NCI-H446 (cell line): ENCODE data around the gene ZNF511.
A peak's percentile ranks its signal among the peaks of the same experiment; 100 is the strongest.

Experiments used
- DNase-seq, 2 experiments: peaks; one replicate each; lab custom pipeline; 2025; lab: John Stamatoyannopoulos, UW

The ZNF511 gene

GRCh38 chr10:133335246-133336117 is 26.8 kb downstream of the ZNF511 start:
- peak in 1 of 2 experiments; percentile 17 for DNase-seq

GRCh38 chr10:133336118-133336576 is 27.4 kb downstream of the ZNF511 start:
- no peak for DNase-seq

GRCh38 chr10:133336577-133337369 is 28.1 kb downstream of the ZNF511 start, which contains the start of gene CALY:
Gene CALY, minus strand, starts transcription at chr10:133336896. Its CDS starts 7,907 bp downstream, at chr10:133328989.
- DNase-seq = peak in 1 of 2 experiments; percentile 8

- no peak for DNase-seq
These were observed 28.6 kb downstream of the ZNF511 start for GRCh38 chr10:133337370-133337725.

- no peak for DNase-seq
These were observed 29.7 kb downstream of the ZNF511 start for GRCh38 chr10:133338080-133339071.

GRCh38 chr10:133339708-133340380 is 31.1 kb downstream of the ZNF511 start:
- DNase-seq = no peak

- DNase-seq = no peak
These were observed 33.3 kb downstream of the ZNF511 start for GRCh38 chr10:133341983-133342382.

GRCh38 chr10:133342942-133343341 is 34.2 kb downstream of the ZNF511 start:
- DNase-seq = no peak

- DNase-seq = no peak
These were observed 34.8 kb downstream of the ZNF511 start for GRCh38 chr10:133343558-133343957.

GRCh38 chr10:133344236-133344635 is 35.5 kb downstream of the ZNF511 start:
- no peak for DNase-seq

- DNase-seq = no peak
These were observed 37.7 kb downstream of the ZNF511 start for GRCh38 chr10:133346413-133346812.

GRCh38 chr10:133347710-133348517 is 39.2 kb downstream of the ZNF511 start:
- no peak for DNase-seq

GRCh38 chr10:133349160-133349568 is 40.5 kb downstream of the ZNF511 start:
- no peak for DNase-seq

GRCh38 chr10:133349577-133350011 is 40.9 kb downstream of the ZNF511 start:
- DNase-seq = no peak

GRCh38 chr10:133350283-133350949 is 41.7 kb downstream of the ZNF511 start:
- DNase-seq = no peak

- DNase-seq = no peak
These were observed 42.2 kb downstream of the ZNF511 start for GRCh38 chr10:133350950-133351329.

GRCh38 chr10:133351408-133352318 is 42.9 kb downstream of the ZNF511 start:
- DNase-seq = no peak

GRCh38 chr10:133353202-133353959 is 44.7 kb downstream of the ZNF511 start:
- no peak for DNase-seq
